Stimulated activated CD4-positive, alpha-beta T cell treated with anti-CD3 and anti-CD28 coated beads, Interleukin-1b, Interleukin-23, amount 100 ng/mL, for 48 hours (primary cell): ENCODE data around the gene RHCE.
"Not testable (repeated sequence)": the region's sequence is repeated elsewhere in the genome, so short reads cannot be mapped to it uniquely, and the experiment has no call there.

Experiments
- DNase-seq: peaks from one replicate; pipeline ENCODE4 v3.0.0-alpha.2; 2020

Gene RHCE

DNA sequence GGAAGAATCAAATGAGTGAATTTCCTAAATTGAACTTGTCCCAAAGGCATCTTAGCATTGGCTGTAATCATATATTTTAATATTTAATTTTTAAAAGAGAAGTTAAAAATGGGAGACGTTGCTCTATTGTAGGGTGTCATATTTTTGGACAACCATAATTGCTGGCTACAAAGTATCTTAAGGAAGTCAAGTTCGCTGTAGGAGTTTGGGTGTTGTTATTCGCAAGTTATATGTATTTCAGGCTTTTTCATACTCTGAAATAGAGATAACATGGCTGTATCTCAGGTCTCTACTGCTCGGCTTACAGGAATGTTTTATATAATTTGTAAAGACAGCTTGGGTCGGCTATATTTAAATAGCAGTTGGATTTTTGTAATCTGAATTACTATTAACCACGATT lies 81.6 kb downstream of the RHCE start:
- no peak for DNase-seq

DNA sequence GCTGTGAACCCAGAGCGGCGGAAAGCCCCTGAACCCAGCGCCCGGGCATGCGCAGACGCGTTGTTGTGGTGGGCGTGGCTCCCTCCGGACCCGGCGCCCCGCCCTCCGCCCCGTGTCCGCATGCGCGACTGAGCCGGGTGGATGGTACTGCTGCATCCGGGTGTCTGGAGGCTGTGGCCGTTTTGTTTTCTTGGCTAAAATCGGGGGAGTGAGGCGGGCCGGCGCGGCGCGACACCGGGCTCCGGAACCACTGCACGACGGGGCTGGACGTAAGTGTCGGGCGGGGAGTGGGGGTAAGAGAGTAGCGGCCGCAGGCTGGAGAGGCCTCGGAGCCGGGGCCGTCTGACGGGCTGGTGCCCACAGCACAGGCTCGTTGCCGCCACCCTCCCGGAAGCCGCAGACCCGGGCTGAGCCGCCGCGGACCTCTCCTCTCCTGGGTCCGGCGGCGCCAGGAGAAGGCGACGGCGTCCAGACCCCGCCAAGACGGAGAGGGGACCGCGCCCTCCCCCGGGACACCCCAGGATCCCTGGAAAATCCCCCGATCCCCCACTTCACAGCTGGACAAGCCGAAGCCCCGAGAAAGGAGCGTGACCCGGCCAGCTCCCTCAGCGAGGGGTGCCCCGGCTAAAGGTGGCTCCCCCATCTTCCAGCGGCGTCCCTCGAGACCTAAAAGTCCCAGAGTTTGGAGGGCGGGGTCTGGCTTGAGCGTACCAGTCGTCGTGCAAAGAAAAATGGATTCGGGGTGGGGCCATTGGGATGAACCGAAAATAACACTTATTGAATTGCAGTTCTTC lies 82.2 kb downstream of the RHCE start, which contains the start of gene TMEM50A:
Gene TMEM50A, plus strand, starts transcription at position 147 of the 794 bp plus-strand sequence. CDS start 2,153 bp downstream, outside the sequence.
- peak; percentile 89 for DNase-seq

DNA sequence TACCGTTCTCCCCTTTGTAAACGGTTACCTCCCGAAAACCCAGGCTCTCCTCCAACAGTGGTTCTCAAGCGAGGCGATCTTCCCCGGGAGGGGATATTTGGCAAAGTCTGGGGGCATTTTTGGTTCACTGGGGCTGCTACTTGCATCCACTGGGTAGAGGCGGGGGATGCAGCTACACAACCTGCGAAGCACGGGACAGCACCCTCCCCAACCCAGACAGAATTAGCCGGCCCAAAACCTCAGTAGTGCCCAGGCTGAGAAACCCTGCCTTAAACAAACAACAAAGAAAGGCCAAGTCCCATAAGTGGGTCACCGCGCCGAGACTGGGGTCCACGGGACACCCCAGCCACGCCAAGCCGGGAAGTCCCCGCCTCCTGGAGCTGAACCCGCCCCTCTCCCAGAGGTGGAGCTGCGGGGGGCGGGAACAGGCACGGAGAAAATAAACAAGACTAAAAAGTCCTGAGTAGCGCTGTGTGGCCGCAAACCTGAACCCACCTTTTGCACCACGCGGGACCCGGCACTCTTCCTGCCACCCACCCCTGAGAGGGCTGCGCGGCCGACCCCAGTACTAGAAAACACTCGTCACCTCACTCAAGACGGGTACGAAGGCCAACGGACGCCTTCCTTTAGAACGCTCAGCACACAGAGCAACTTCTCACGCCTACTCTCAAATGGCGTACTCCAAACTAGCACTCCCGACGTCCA lies 83.0 kb downstream of the RHCE start:
- not testable (repeated sequence) for DNase-seq

DNA sequence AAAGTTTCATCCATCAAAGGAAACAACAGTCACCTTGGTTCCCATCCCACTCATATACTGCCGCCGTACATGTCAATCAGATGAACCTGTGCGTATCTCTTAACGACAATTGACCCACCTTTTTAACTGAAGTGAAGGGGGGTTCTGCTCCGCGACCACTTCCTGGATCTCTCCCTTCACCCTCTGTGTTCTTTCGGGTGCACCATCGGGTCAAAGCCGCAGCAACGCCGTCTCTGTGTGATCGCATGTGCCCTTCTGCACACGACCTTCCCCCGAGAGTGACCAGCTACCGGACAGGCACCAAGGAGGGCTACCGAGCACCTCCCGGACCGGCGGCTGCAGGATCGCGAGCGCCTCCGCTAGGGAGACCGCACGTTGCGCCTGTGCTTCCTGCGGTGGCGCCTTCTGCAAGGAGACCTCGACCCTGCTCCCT lies 83.7 kb downstream of the RHCE start:
- DNase-seq = not testable (repeated sequence)

DNA sequence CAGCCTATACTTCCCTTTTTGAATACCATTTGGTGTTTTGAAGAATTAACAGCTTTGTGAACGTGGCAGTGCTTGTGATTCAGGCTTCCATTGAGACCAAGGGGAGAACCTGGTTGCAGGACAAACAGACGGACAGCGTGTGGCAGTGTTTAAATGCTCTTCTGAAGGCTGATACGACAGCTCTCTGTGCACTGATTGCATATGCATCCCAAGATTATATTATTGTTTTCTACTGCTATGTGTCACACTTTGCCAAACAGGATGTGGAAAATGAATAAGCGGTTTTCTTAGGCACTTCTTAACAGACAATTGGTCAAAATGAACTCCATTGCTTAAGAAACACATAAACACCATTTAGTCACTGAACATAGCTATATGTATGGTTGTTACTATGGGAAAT lies 90.7 kb downstream of the RHCE start:
- peak; percentile 13 for DNase-seq

DNA sequence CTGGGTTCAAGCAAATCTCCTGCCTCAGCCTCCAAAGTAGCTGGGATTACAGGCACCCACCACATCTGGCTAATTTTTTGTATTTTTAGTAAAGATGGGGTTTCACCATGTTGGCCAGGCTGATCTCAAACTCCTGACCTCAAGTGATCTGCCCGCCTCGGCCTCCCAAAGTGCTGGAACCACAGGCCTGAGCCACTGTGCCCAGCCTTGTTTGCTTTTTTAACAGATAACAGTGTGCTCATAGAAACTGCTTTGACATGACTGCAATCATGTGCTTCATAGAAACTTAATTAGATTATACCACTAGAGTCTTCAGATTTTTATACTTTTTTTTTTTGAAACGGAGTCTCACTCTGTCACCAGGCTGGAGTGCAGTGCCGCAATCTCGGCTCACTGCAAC lies 91.3 kb downstream of the RHCE start:
- DNase-seq = not testable (repeated sequence)

DNA sequence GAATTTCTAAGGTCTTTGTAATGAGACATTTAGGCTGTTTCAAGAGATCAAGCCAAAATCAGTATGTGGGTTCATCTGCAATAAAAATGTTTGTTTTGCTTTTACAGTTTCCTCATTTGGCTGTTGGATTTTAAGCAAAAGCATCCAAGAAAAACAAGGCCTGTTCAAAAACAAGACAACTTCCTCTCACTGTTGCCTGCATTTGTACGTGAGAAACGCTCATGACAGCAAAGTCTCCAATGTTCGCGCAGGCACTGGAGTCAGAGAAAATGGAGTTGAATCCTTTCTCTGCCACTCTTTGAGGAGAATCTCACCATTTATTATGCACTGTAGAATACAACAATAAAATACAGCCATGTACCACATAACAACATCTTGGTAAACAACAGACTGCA lies 91.8 kb downstream of the RHCE start:
- not testable (repeated sequence) for DNase-seq

DNA sequence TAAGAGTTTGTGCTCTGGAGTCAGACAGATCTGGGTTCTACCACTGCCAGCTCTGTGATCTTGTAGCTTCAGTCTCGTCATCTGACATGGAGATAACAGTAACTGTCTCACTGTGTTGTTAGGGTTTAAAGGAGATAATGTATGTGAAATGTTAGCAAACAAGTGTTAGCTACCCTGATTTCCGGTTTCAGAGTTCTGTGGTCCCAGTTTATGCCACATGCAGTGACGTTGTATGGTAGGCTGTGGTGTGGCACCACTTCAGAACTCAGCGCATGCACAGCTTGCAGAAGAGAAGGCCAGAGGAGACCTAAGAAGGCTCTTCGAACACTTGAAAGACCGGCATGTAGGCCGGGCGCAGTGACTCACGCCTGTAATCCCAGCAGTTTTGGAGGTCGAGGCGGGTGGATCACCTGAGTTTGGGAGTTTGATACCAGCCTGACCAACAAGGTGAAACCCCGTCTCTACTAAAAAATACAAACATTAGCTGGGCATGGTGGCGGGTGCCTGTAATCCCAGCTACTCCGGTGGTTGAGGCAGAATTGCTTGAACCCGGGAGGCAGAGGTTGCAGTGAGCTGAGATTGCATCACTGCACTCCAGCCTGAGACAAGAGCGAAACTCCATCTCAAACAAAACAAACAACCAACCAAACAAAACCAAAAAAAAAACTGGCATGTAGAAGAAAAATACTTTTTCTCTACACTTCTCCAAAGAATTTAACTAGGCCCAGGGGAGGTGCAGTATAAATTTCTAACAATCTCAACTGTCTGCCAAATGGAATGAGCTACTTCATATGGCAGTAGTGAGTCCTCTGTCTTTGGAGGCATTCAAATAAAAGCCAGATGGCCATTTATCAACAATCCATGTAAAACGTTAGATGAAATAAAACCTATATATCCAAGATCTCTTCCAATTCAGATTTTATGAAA lies 92.5 kb downstream of the RHCE start:
- DNase-seq = not testable (repeated sequence)

DNA sequence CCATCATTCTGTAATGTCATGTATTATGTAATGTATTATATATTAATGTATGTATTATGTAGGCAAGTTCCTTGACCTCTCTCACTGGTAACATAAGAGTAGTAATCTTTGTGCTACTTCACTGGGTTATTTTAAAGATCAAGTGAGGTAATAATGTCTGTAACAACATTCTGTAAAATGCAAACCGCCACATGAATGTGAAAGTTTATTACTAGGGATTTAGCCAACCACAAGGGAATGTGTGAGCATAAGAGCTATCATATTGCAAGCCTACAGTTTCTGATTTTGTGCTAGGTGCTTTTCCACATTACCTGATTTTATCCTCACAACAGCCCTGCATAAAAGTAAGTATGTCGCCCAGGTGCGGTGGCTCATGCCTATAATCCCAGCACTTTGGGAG lies 96.2 kb downstream of the RHCE start:
- not testable (repeated sequence) for DNase-seq

DNA sequence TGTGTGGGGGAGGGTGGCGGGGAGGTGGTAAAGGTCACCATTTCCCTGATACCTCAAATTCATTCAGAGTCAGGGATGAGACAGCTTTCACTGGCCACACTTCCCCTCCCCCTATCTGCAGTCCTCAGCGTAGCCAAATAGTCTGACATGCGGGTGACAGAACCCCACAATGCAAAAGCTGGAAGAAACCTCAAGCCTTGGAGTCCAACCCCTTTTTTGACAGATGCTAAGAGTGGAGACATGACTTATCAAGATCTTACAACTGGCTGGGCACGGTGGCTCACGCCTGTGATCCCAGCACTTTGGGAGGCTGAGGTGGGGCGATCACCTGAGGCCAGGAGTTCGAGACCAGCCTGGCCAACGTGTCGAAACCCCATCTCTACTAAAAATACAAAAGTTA lies 98.5 kb downstream of the RHCE start:
- DNase-seq = not testable (repeated sequence)

DNA sequence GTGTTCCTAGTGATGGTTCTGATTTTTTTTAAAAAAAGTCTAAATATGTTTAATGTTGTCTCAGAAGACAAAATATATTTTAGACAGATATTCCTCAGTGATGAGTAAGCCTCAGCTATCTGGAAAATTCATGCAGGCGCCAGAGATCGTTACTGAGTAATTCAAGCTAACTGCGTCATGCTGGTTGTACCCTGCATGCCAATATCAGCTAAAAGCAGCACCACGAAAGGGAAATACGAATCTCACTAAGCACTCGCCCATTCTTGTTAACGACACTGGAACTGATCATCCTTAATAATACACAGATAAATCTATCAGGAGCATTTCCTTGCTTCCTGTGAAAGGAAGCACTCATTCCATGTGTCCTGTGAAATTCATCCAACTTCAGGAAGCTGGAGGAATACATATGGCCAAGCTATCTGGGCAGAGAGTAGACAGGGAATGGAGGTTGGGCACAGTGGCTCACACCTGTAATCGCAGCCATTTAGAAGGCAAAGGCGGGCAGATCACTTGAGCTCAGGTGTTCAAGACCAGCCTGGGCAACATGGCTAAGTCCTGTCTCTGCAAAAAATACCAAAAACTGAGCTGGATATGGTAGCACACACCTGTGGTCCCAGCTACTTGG lies 100.2 kb downstream of the RHCE start:
- not testable (repeated sequence) for DNase-seq

DNA sequence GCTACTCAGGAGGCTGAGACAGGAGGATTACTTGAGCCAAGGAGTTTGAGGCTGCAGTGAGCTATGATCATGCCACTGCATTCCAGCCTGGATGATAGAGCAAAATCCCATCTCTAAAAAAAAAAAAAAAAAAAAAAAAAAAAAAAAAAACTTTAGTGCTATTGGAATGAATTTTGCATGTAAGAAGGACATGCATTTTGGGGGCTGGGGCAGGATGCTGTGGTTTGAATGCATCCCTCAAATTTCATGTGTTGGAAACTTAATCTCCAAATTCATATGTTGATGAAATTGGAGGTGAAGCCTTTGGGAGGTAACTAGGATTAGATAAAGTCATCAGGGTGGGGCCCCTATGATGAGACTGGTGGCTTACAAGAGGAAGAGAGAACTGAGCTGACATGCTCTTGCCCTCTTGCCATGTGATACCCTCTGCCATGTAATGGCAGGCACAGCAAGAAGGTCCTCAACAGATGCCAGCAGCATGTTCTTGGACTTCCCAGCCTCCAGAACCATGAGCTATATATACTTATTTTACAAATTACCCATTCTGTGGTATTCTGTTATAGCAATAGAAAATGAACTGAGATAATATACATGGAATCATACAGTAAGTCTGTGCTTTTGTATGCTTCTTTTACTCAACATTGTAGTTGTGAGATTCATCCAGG lies 107.7 kb downstream of the RHCE start:
- DNase-seq = not testable (repeated sequence)
